ENCODE measurements around the gene DEPP1.

DEPP1 gene

DNA sequence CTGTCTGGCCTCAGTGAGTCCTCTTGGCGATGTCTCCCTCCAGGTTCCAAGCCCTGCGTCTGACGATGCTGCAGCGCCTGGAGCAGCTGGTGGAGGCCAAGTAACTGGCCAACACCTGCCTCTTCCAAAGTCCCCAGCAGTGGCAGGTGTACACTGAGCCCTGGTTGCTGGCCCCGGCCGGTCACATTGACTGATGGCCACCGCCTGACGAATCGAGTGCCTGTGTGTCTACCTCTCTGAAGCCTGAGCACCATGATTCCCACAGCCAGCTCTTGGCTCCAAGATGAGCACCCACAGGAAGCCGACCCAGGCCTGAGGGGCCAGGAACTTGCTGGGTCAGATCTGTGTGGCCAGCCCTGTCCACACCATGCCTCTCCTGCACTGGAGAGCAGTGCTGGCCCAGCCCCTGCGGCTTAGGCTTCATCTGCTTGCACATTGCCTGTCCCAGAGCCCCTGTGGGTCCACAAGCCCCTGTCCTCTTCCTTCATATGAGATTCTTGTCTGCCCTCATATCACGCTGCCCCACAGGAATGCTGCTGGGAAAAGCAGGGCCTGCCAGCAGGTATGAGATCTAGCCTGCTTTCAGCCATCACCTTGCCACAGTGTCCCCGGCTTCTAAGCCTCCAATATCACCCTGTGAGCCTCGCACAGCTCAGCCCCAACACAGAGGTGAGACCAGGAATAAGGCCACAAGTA, 14.8 kb upstream of the DEPP1 start:
- no peak for DNase-seq

DNA sequence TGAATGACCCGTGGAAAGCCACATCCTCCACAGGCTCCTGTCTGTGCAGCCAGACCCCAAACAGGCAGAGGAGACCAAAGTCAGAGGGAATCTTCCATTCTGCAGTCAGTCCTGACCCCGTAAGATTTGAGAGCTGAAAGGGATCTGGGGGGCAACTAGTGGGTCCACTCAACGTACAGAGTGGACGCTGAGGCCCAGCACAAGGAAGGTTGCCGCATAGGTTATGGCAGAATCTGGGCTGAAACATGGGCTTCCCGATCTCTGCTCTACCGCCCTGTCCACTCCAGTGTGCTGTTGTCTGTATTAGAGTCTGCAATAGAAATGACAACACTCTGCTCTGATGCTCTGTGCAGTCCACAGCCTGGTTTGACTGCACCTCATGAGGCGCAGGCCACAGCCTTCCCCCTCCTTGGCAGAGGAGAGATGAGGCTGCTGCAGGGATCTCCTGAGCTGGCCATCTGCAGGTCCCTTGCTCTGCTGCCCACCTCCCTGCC, 14.2 kb upstream of the DEPP1 start:
- no peak for DNase-seq

- no peak for DNase-seq
These were observed 13.6 kb upstream of the DEPP1 start for GRCh38 chr10:44992070-44992731.

DNA sequence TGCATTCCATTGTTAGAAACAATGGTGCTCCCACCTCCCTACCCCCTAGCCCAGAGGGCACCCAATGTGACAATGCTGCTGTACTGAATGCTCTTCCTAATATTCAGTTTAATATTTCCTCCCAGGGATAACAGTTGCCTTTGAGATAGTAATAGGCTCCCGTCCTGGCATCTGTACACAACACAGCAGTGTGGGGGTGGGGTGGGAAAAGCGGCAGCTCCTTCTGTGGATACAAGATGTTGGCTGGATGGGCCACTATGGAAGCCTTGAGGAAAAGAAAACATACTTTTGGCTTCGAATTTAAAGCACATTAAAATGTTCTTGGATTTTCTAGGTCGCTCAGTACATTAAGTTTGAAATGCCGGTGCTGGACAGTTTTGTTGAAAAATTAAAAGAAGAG, 13.0 kb upstream of the DEPP1 start:
- DNase-seq, result no peak

- DNase-seq, result no peak
These were observed 12.4 kb upstream of the DEPP1 start for GRCh38 chr10:44990965-44991364.

DNA sequence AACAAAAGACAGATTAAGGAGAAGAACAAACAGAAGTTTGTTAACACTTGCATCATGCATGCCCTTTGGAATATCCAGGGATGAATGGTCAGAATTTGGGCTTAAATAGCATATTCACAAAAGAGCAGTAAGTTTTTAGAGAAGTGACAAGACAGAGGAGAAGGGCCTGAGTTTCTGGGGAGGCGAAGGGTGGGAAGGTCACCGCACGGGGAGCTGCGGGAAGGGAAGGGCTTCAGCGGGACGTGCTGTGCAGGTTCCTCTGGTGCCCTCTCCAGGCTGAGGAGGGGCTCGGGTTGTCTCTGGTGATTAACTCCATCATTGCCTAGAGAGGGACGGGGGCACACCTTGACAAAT, 11.7 kb upstream of the DEPP1 start:
- no peak for DNase-seq

DNA sequence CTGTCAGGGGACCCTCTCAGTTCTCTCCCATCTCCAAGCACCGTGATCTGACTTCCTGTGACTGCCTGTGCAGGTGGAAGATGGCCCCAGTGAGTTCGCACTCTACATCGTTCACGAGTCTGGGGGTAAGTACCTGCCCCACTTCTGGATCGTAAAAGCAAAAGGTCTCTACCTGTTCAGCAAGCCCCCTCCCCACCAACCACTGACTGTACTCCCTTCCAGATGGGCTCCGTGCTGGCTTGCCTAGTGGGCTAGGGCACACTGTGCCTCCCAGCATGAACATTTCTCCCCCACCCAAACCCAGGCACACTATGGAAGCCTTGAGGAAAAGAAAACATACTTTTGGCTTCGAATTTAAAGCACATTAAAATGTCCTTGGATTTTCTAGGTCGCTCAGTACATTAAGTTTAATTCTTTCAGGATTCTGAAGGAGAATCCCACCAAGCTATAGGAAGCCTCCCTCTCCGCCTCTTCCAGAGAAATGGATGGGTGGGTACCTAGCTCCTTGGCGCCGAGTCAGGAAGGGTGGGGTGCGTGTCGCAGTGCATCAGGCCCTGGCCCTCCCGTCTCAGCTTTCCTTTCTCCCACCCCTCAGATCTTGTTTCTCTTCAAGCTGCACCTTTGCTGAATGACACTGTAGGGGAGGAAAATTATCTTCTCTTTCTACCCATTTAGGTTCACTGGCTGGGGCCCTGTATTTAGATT, 11.1 kb upstream of the DEPP1 start:
- no peak for DNase-seq

GRCh38 chr10:44988957-44989585, 10.5 kb upstream of the DEPP1 start:
- no peak for DNase-seq

GRCh38 chr10:44986670-44987069, 8.1 kb upstream of the DEPP1 start:
- no peak for DNase-seq

DNA sequence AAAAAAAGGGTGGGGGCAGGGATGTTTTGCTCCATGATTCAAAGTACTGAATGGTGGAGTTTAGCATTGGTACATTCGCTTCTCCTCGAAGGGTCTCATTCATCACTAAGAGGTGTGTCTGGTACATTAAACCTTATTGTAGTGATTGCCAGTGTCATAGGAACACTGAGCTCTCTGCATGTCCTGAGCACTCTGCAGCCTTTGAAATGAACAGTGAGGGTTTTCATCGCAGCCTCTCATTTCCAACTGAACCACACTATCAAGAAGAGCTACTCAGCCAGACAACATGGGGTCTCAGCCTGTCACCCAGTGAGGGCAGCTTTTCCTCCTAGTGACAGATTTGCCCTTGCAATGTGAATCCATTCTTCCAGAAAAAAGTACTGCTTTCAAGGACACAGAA, 7.6 kb upstream of the DEPP1 start:
- DNase-seq, result no peak

DNA sequence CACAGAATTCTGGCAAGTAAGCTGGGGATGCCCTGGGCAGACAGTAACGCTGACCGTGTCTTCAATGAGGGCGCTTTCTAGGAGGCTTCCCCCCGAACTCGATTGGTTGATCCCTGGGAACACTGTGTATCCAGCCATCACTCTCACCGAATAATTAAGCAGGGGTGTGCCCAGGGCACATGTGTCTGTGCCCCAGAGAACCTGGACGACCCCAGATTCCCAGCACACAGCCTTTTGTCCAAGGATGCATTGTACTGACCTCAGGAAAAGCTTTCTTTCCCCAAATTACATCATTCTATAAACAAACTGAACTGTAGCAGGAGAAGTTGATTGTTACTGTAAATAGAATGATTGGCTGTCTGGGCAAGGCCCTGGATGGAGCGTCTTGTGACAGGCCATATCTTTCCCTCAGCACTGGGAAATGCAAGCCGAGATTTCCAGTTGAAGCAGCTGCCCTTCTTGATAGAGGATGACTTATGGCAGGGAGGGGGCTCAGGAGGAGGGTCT, 6.6 kb upstream of the DEPP1 start:
- no peak for DNase-seq

GRCh38 chr10:44984671-44985101, 6.1 kb upstream of the DEPP1 start:
- no peak for DNase-seq

DNA sequence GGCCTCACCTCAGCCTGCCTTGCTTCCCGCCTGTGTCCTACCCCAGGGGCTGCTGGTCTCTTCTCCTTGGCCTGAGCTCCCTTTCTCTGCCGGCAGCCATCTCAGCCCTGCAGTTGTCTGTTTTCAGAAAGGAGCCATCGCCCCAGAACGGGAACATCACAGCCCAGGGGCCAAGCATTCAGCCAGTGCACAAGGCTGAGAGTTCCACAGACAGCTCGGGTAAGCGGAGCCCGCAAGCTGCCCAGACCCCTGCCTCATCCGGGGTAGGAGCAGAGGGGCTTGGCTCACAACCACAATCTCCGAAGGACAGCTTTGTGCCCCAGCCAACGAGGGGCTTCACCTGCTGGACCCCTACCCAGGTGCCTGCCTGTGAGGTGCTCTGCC, 5.3 kb upstream of the DEPP1 start:
- no peak for DNase-seq

GRCh38 chr10:44983066-44983894, 4.7 kb upstream of the DEPP1 start:
- no peak for DNase-seq

GRCh38 chr10:44982496-44982895, 3.9 kb upstream of the DEPP1 start:
- no peak for DNase-seq

DNA sequence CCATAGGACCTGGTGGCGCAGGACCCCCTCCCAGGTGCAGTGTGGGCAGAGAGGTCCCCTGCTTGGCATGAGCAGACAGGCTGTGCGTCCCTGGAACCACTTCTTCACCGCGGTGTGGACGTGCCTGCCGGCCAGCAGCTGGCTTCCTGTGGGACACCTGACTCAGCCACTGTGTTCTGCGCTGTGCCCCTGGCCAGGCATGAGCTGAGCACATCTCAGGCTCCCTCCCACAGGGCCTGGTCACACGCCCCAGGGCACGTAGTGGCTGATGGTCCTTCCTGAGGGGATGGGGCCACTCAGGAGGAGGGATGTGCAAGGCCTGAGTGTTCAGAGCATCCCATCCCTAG, 3.5 kb upstream of the DEPP1 start:
- DNase-seq, result no peak

DNA sequence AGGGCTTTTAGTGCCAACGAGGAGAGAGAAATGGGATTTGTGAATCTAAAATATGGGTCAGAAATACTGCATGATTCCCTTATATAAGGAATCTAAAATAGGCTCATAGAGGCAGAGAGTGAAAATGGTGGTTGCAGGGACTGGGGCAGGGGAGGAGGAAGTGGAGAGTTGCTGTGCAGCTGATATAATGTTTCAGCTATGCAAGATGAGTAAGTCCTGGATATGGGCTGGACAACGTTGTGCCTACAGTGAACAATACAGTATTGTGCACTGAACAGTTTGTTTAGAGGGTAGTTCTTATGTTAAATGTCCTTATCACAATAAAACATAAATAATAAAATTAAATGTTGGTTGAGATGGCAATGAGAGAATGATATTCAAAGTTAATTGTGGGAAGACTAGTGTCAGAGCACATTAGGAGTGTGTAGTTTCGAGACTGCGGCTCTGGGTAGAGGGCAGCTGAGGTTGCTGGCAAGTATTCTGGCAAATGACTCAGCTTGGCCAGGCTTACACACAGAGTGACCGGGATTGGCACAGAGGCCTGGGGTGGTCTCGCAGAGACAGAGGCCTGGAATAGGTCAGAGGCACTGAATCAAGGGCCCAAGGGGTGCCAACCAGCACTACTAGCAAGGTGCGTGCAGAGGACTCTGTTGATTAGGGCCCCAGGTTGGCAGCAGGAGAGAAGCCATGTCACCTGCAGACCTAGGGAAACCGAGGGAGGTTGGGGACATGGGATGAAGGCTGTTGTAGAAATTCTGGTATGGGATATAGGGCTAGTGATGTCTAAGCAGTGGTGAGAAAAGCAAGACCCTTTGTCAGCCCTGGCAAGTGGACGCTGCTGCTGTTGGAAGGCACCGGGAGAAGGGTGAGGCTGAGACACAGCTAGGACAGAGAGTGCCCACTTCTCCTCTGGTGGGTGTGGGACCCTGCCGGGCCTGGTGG, 2.8 kb upstream of the DEPP1 start:
- DNase-seq, result no peak

- no peak for DNase-seq
These were observed 1.9 kb upstream of the DEPP1 start for GRCh38 chr10:44980309-44981171.

- DNase-seq, result no peak
These were observed 927 bp upstream of the DEPP1 start for GRCh38 chr10:44979281-44980191.
